Fibroblast of peridontal ligament (primary cell): ENCODE data around the gene MYBPC2.
"Not testable (repeated sequence)": the region's sequence is repeated elsewhere in the genome, so short reads cannot be mapped to it uniquely, and the experiment has no call there.

Experiments
- DNase-seq: peaks from one replicate; pipeline ENCODE4 v3.0.0-alpha.2; 2010; ENCODE audit errors: extremely low read depth

The MYBPC2 gene

GRCh38 chr19:50459638-50460037 is 26.9 kb downstream of the MYBPC2 start:
- DNase-seq: no peak

GRCh38 chr19:50460161-50460765 is 27.6 kb downstream of the MYBPC2 start:
- peak; percentile 40 for DNase-seq

DNA sequence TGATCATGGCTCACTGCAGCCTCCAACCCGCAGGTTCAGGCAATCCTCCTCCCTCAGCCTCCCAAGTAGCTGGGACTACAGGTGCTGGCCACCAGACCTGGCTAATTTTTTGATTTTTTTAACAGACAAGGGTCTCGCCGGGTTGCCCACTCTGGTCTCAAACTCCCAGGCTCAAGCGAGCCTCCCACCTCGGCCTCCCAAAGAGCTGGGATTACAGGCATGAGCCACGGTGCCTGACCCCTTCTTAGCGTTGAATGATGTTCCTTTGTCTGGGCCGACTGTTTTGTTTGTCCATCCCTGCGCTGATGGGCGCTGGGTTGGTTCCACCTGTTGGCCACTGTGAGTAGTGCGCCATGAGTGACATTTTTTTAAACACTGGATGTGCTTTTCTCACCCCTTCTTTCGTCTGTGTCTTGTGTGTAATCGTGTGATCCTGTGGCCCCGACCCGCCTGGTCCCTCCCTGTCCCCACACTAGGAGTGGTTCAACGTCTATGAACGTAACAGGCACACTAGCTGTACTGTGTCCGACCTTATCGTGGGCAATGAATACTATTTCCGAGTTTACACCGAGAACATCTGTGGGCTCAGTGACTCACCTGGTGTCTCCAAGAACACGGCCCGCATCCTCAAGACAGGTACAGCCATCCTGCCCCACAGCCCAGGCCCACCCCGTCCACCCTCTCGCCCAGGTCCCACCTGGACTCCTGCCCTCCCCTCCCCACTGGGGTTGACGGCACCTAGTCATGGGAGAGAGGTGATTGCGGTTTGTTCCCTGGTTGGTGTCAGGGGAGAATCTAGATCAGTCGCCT is 28.6 kb downstream of the MYBPC2 start:
- peak; percentile 69 for DNase-seq

- no peak for DNase-seq
These were observed 30.3 kb downstream of the MYBPC2 start for GRCh38 chr19:50462970-50463369.

DNA sequence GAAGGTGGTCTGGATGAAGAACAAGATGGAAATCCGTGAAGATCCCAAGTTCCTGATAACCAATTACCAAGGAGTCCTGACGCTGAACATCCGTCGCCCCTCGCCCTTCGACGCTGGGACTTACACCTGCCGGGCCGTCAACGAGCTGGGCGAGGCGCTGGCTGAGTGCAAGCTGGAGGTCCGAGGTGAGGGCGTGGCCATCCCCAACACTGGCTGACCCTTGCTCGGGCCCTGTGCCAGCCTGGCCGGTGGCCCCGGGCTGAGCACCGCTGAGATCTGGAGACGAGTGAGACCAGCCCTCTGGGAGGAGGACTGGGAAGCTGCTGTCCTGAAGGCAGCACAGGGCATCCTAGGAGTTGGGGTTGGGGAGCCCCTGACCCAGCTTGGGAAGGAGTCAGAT is 31.7 kb downstream of the MYBPC2 start:
- DNase-seq: no peak

GRCh38 chr19:50465000-50465399 is 32.3 kb downstream of the MYBPC2 start:
- no peak for DNase-seq

GRCh38 chr19:50465986-50466705 is 33.5 kb downstream of the MYBPC2 start:
- no peak for DNase-seq

DNA sequence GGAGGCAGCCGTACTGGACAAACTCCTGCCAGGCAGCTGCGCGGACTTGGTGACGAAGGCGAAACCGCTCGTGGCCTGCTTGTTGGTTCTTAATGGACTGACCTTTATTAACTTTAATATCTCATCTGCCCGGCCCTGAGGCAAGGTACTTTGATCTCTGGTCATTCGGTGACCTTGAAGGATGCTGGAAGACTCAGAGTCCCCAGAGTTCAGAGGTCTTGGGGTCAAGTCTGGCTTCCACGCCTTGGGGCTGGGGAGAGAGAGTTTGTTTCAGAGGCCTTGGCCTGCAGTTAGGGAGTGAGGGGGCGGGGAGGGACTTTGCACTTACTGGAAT is 34.0 kb downstream of the MYBPC2 start:
- DNase-seq: no peak

DNA sequence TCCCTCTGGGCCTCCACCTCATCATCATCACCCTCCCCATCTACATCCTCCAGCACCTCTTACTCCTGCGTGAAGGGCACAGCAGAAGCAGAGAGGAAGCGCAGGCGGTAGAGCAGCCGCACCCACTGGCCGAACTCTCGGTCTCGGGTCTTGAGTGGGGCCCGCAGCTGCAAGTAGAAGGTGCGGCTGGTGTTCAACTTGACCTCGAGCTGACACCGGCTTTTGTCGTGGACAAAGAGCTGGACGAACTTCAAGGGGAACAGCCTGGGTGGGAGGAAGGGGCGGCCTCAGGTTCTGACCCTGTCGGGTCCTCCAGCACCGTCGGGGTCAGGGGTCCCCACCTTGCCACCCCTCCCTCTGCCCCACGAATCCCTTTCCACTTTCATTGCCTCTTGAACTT is 34.9 kb downstream of the MYBPC2 start:
- no peak for DNase-seq

DNA sequence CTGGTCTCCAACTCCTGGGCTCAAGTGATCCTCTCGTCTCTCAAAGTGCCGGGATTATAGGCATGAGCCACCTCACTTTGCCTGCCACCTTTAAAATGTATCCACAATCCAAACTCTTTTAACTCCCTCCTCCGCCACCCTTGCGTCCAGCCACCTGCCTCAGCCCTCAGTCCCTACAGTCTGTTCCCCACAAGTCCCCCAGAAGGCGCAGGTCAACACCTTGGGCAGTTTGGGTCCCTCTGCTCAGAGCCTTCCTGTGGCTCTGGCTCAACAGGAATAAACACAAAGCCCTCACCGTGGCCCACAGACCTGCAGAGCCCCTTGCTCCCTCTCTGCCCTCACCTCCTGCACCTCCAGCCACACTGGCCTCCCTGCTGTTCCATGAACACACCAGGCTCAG is 36.1 kb downstream of the MYBPC2 start:
- DNase-seq: no peak

- not testable (repeated sequence) for DNase-seq
These were observed 40.6 kb downstream of the MYBPC2 start for GRCh38 chr19:50473336-50473735.

DNA sequence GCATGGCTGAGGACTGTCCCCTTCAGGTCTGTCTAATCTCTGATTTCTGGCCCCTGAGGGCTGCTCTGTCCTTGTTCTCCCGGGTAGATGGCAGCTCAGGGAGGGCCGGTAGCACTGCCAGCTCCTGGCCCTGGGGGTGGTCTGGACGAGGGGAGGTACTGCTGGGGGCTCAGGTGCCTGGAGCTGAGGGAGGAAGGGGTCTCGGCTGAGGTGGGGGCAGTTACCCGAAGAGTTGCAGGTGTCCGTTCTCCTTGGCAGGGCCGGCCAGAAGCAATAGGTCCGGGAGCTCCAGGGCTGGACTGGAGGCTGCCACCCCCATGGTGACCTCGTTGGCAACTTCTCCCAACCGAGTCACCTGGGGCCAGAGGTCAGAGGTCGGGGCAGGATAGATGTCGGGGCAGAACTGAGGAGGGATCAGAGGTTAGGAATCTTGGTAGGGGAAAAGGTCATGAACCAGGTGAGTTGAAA is 42.4 kb downstream of the MYBPC2 start:
- no peak for DNase-seq

DNA sequence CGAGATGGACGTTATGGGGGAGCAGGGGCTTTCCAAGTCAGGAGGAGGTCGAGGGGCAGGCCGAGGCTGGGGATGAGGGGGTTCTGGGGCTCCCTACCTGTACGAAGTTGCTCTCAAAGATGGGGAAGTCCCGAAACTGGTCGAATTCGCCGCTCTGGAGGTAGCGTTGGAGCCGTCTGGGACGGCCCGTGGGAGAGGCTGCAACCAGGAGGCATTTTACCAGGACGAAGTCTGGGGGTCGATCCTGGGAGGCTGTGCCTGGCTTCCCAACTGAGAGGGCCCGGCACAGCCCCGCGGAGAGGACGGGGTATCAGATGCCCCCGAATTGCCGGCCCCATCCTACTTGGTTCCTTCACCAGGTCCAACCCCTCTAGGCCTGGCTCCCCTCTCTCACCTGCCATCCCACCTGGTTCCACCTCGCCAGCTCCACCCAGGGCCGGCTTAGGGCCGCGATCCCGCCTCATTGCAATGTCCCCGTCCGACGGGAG is 43.1 kb downstream of the MYBPC2 start:
- no peak for DNase-seq

DNA sequence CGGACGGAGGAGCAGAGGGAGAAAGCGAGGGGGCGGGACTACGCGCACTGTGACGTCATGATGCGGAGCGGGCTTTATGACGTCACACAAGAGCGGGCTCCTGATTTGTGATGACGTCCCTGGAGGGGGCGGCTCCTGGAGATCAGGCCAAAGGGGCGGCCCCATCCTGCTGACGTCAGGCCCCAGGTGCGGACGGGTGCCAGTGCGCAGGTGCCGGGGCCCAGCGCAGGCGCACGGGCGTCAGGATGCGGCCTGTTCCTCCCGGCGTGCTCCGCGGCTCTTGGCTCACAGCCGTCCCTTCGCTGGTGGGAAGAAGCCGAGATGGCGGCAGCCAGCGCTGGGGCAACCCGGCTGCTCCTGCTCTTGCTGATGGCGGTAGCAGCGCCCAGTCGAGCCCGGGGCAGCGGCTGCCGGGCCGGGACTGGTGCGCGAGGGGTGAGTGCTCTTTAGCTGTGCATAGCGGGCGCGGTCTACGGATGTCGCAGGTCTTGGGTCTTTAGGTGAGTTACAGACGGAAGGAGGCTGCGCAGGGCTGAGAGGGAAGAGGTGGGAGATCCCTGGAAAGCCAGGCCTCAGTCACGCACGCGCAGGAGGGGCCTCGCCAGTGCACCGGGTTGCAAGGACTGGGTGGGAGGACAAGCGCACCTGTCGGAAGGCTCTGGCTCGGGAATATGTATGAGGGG is 43.7 kb downstream of the MYBPC2 start, which contains the start of the genes EMC10 and GARIN5A:
TSS of gene EMC10 (plus strand) at position 284 of the 683 bp plus-strand sequence. CDS start at position 322, 38 bp downstream.
TSS of gene GARIN5A (minus strand) at position 625 of the 683 bp plus-strand sequence. CDS start at position 165, 460 bp downstream.
- peak; percentile 88 for DNase-seq

GRCh38 chr19:50476907-50477238 is 44.2 kb downstream of the MYBPC2 start:
- DNase-seq: no peak

DNA sequence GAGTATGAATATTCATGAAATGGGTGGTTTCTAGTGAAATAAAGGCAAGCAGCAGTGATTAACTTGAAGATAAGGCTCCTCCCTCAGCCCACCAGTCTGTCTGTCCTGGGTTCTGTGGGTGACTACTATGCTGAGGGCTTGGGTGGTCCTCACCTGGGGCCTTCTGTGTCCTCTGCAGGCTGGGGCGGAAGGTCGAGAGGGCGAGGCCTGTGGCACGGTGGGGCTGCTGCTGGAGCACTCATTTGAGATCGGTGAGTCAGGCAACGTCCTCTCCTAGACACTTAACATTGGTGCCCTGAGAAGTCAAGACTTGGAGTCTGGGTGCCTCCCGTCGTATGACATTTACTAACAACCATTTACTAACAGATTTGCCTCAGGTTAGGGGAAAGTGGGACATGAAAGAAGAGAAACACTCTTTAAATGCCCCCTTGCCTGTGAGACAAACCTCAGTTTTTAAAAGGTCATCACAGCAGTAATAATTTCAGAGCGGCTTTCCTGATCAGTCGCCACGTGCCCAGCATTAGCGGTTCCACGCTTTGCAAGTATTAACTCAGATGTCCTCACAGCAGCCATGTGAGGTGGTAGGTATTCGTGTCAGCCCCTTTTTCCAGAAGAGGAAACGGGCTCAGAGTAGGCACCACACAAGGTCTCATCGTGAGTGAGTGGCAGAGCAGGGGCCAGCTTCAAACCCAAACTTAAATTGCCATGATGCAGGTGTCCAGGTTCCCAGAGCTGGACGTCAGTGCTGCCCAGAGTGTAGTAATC is 45.2 kb downstream of the MYBPC2 start:
- no peak for DNase-seq

DNA sequence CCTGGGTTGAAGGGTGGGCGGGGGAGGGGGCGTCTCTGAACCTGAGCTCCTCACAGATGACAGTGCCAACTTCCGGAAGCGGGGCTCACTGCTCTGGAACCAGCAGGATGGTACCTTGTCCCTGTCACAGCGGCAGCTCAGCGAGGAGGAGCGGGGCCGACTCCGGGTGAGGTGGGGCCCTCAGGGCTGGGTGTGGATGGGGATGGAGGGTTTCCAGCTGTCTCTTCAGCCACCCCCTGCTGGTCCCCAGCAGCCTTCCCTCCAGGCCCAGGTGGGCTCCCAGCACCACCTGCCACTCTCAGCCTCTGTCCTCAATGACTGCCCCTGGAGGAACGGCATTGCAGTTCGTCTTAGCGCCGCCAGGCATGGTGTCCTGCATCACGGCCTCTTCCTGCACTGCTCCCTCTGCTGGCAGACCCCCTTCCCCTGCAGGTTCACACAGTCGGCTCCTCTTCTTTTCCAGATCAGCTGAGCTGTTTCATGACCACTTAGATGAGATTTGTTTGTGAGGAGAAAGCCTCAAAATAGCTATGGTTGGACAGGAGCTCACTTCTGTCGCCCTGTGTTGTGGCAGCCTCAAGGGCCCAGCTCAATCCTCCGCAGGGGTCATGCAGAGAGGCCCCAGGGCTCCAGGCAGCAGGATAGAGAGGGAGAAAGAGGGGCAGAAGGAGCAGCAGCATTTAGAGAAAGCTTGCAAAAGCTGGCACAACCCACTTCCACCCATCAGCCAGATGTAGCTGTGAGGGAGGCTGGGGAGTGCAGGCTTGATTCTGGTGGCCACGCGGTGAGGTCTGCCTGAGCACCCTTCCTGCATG is 46.4 kb downstream of the MYBPC2 start:
- DNase-seq: peak; percentile 22

DNA sequence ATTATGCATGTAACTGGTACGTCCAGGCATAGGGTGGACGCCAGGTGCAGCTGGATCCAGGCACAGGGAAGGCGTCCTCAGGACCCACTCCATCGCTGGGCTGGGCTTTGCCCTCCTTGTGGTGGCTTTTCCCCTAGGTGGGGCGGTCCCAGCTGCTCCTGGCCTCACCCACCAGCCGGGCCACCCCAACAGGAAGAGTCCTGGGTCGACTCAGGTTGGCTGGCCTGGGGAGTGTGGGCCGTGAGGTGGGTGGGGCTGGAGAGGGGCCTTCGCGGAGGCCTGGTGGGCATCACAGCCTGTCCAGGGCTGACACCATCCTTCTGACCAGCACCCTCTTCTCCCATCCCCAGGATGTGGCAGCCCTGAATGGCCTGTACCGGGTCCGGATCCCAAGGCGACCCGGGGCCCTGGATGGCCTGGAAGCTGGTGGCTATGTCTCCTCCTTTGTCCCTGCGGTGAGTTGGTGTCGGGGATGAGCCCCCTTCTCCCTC is 47.1 kb downstream of the MYBPC2 start:
- DNase-seq: no peak

DNA sequence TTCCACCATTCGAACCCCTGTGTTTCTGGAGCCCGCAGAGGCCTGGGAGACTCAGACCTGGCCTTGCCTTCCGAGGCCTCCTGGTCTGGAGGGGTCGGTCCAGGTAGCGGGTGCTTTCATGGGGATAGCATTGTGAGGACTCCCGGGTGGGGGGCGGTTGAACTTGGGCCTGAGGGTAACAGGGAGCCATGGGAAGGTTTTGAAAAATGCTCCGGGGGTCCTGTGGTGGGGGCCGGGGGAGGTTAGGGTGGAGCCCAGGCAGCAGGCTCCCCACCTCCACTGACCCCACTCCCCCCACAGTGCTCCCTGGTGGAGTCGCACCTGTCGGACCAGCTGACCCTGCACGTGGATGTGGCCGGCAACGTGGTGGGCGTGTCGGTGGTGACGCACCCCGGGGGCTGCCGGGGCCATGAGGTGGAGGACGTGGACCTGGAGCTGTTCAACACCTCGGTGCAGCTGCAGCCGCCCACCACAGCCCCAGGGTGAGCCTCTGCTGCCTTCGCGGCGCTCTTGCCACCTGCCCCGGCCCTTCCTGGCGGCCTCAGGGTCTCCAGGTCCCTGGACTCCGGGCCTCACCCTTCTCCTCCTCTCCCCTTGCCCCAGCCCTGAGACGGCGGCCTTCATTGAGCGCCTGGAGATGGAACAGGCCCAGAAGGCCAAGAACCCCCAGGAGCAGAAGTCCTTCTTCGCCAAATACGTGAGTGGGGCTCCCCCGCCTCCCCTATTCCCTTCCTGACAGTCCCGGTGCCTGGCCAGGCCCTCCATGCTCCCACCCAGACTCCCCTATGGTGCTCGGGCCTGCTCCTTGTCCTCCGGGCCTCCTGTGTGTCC is 47.8 kb downstream of the MYBPC2 start:
- no peak for DNase-seq
